Osteoblast (primary cell): ENCODE measurements around the gene OR6K6. TPM values are rescaled to one million over a fixed set of nuclear protein-coding genes. Genes with fewer than 3 reads are reported as not detected.

ENCODE experiments used
- DNase-seq: peaks from one replicate; pipeline ENCODE4 v3.0.0; 2011; ENCODE audit warnings: low spot score, mixed read lengths; ENCODE audit not compliant: insufficient read length; ENCODE audit errors: missing footprints
- H2AFZ ChIP-seq: 2 replicates; pipeline ENCODE4 v1.6.0; 2011; ENCODE audit warnings: mild to moderate bottlenecking, low read length
- H3K27ac ChIP-seq: 2 replicates; pipeline ENCODE4 v1.5.1; 2011; ENCODE audit warnings: mild to moderate bottlenecking, low read depth, low read length, moderate library complexity
- H3K27me3 ChIP-seq: 2 replicates; pipeline ENCODE4 v1.6.0; 2012; ENCODE audit warnings: mild to moderate bottlenecking, control low read depth, inconsistent platforms, low read length, moderate library complexity; ENCODE audit not compliant: insufficient read depth
- H3K36me3 ChIP-seq: 2 replicates; pipeline ENCODE4 v1.5.1; 2011; ENCODE audit warnings: mild to moderate bottlenecking, low read length, control low read depth, moderate library complexity; ENCODE audit not compliant: insufficient read depth
- H3K4me1 ChIP-seq: 2 replicates; pipeline ENCODE4 v1.5.1; 2011; ENCODE audit warnings: mild to moderate bottlenecking, low read length, control low read depth, moderate library complexity; ENCODE audit not compliant: insufficient read depth
- H3K4me2 ChIP-seq: 2 replicates; pipeline ENCODE4 v1.6.0; 2011; ENCODE audit warnings: mild to moderate bottlenecking, low read length; ENCODE audit not compliant: insufficient read depth
- H3K4me3 ChIP-seq: fragments of 200-600 bp; sonication (generic); 3 replicates; pipeline ENCODE4 v1.5.1; 2012; ENCODE audit warnings: mild to moderate bottlenecking, low read length, inconsistent platforms; ENCODE audit not compliant: insufficient read depth
- H3K79me2 ChIP-seq: 2 replicates; pipeline ENCODE4 v1.6.0; 2012; ENCODE audit warnings: mild to moderate bottlenecking, low read length, control low read depth, inconsistent platforms; ENCODE audit not compliant: insufficient read depth
- H3K9me3 ChIP-seq: 2 replicates; pipeline ENCODE4 v1.5.1; 2011; ENCODE audit warnings: low read depth, low read length, control low read depth
- H4K20me1 ChIP-seq: 2 replicates; pipeline ENCODE4 v1.6.0; 2012; ENCODE audit warnings: mild to moderate bottlenecking, low read length, control low read depth; ENCODE audit not compliant: insufficient read depth
- CTCF ChIP-seq: IDR thresholded peaks from 2 replicates; pipeline ENCODE4 v1.5.1; 2011; ENCODE audit warnings: mild to moderate bottlenecking, low read depth, low read length, moderate library complexity; ENCODE audit errors: extremely low read depth
- total RNA-seq: library from RNA; depleted of rRNA; stranded (reverse); fragments of >200 nt; gene quantifications from 2 replicates; pipeline ENCODE4 v1.2.3, GENCODE V29; 2012

Gene OR6K6
- total RNA-seq, 1 donor, result not detected

- Histone ChIP-seq H3K4me2 (no peak within 1 kb of the TSS), H3K9me3 (no peaks in the 10 kb centered on the region), H3K36me3 (no peaks in the 10 kb centered on the region), H3K4me1 (no peaks in the 10 kb centered on the region), H3K27ac (no peak within 1 kb of the TSS), H3K4me3 (no peak within 1 kb of the TSS), H2AFZ (no peak within 1 kb of the TSS), H3K27me3 (no peaks in the 10 kb centered on the region), H4K20me1 (no peaks in the 10 kb centered on the region), H3K79me2 (no peaks in the 10 kb centered on the region)
- DNase-seq, result no peak
- no peak for TF ChIP-seq CTCF
These were observed 17.7 kb downstream of the OR6K6 start, which contains the start of gene OR6N1 for GRCh38 chr1:158771950-158772866. Gene OR6N1, minus strand, starts transcription at chr1:158772195. Its CDS starts 5,513 bp downstream, at chr1:158766682.

- Histone ChIP-seq H4K20me1 (no peaks in the 10 kb centered on the region), H3K27me3 (no peaks in the 10 kb centered on the region), H3K4me1 (no peaks in the 10 kb centered on the region), H3K79me2 (no peaks in the 10 kb centered on the region), H2AFZ (no peak within 1 kb of the TSS), H3K4me2 (no peak within 1 kb of the TSS), H3K9me3 (no peaks in the 10 kb centered on the region), H3K36me3 (no peaks in the 10 kb centered on the region), H3K27ac (no peak within 1 kb of the TSS), H3K4me3 (no peak within 1 kb of the TSS)
- TF ChIP-seq CTCF, result no peak
- no peak for DNase-seq
These were observed 26.6 kb downstream of the OR6K6 start, which contains the start of gene OR6N2 for GRCh38 chr1:158781104-158781503. Gene OR6N2, minus strand, starts transcription at chr1:158781204. Its CDS starts 3,569 bp downstream, at chr1:158777635.

GRCh38 chr1:158793604-158794003 lies 39.1 kb downstream of the OR6K6 start:
- no peak overlapping the region for H3K4me2 ChIP-seq
- DNase-seq, result no peak
- H4K20me1 ChIP-seq, result no peaks in the 10 kb centered on the region
- no peak overlapping the region for H2AFZ ChIP-seq
- no peak overlapping the region for H3K4me3 ChIP-seq
- H3K9me3 ChIP-seq, result no peaks in the 10 kb centered on the region
- H3K27me3 ChIP-seq, result no peaks in the 10 kb centered on the region
- TF ChIP-seq CTCF, result no peak
- H3K4me1 ChIP-seq, result no peaks in the 10 kb centered on the region
- H3K27ac ChIP-seq, result no peak overlapping the region
- no peaks in the 10 kb centered on the region for H3K79me2 ChIP-seq
- no peaks in the 10 kb centered on the region for H3K36me3 ChIP-seq

GRCh38 chr1:158794247-158794646 lies 39.7 kb downstream of the OR6K6 start:
- DNase-seq, result no peak
- Histone ChIP-seq H3K4me1 (no peaks in the 10 kb centered on the region), H3K4me2 (no peak overlapping the region), H3K27me3 (no peaks in the 10 kb centered on the region), H3K36me3 (no peaks in the 10 kb centered on the region), H2AFZ (no peak overlapping the region), H4K20me1 (no peaks in the 10 kb centered on the region), H3K9me3 (no peaks in the 10 kb centered on the region), H3K27ac (no peak overlapping the region), H3K4me3 (no peak overlapping the region), H3K79me2 (no peaks in the 10 kb centered on the region)
- no peak for TF ChIP-seq CTCF
